ENCODE measurements around the gene KCNIP1. TPM values are rescaled to one million over a fixed set of nuclear protein-coding genes. Genes with fewer than 3 reads are reported as not detected.

Gene KCNIP1
- total and polyA plus RNA-seq, 9 of the 15 experiments (the other 6 are each of a cell fraction or from before 2014, with no cell fraction given), result not detected

- in situ Hi-C loops (cut with MboI), result no loop called here
- WGBS (ENCODE audit: insufficient coverage, low coverage, missing lambda C conversion rate), result 0% methylated on average over 8 of the region's 8 CpGs
- intact Hi-C loops (cut with micrococcal nuclease), result no loop called here
- no TSS peak for BruUV-seq (replicated peaks)
- no peaks in the 10 kb centered on the region; the same call in 1 of the 2 replicates for H4K20me1 ChIP-seq (replicated peaks; ENCODE audit: control insufficient read depth, insufficient read depth, low read length)
- ChIA-PET POLR2A (interaction anchor here (0.6 kb wide), 1 partner anchor 10 kb away, joined by 3 read pairs; no protein-coding TSS in a partner anchor), CTCF (ENCODE audit: low intra/inter-chr PET ratio) (no interaction called here)
- no peaks in the 10 kb centered on the region for H3K79me2 ChIP-seq (ENCODE audit: control insufficient read depth, insufficient read depth, low read length)
- FAIRE-seq (no peak), DNase-seq (ENCODE audit: extremely low read depth in 1 of 4, low spot score in 3 of 4) (no peak), ATAC-seq (no peak)
- no peak overlapping the region for H3K27ac ChIP-seq (ENCODE audit: extremely low read depth, low read depth, low read length)
- no peak overlapping the region for H3K4me3 ChIP-seq
- no peaks in the 10 kb centered on the region for H3K9me1 ChIP-seq (ENCODE audit: control insufficient read depth, insufficient read depth, low read length)
- H3K9ac ChIP-seq (ENCODE audit: insufficient read depth in 1 of 2, low read depth in 2 of 2, low read length in 2 of 2), result no peak overlapping the region
- no peak overlapping the region for H2AFZ ChIP-seq (ENCODE audit: low read depth, low read length)
- no peaks in the 10 kb centered on the region for H3K4me1 ChIP-seq (replicated peaks in 1 of 2; ENCODE audit: control insufficient read depth in 2 of 2, insufficient read depth in 2 of 2, low read length in 2 of 2)
- no peak overlapping the region for H3K4me2 ChIP-seq (ENCODE audit: insufficient read depth, low read length)
- H3K36me3 ChIP-seq (ENCODE audit: control insufficient read depth, insufficient read depth, low read length), result no peaks in the 10 kb centered on the region
- no peaks in the 10 kb centered on the region for H3K9me3 ChIP-seq (replicated peaks; ENCODE audit: control insufficient read depth, insufficient read depth, low read depth, low read length)
- H3K27me3 ChIP-seq (ENCODE audit: control insufficient read depth in 2 of 2, insufficient read depth in 2 of 2, low read length in 2 of 2), result peaks cover 6 to 16% of the 10 kb centered on the region in 2 experiments; a peak in 3 of 5 replicates
- TF ChIP-seq ZBTB2 (IDR thresholded peaks at IDR 0.05), result no peak
- no peak for TF ChIP-seq ZNF121 (CRISPR knock-in tag; conservative IDR thresholded peaks at IDR 0.05)
- TF ChIP-seq RREB1 (CRISPR knock-in tag; IDR thresholded peaks at IDR 0.05), result no peak
- TF ChIP-seq CXXC5 (CRISPR knock-in tag; IDR thresholded peaks at IDR 0.05), result no peak
Measured at GRCh38 chr5:170471551-170472178, 32.2 kb upstream of the KCNIP1 start.
